IPS-18a (cell line): ENCODE measurements around the gene CBFA2T2.
A peak's percentile ranks its signal among the peaks of the same experiment; 100 is the strongest.
"Not testable (repeated sequence)": the region's sequence is repeated elsewhere in the genome, so short reads cannot be mapped to it uniquely, and the experiment has no call there.

ENCODE experiments used
- H3K27ac ChIP-seq: one replicate; pipeline ENCODE4 v1.5.1; 2013; ENCODE audit warnings: low read length
- H3K27me3 ChIP-seq: one replicate; pipeline ENCODE4 v1.6.1; 2013; ENCODE audit warnings: mild to moderate bottlenecking, low read length; ENCODE audit not compliant: control insufficient read depth, insufficient read depth
- H3K36me3 ChIP-seq: one replicate; pipeline ENCODE4 v1.6.1; 2013; ENCODE audit warnings: low read depth, low read length; ENCODE audit not compliant: control insufficient read depth
- H3K4me1 ChIP-seq: one replicate; pipeline ENCODE4 v1.6.1; 2013; ENCODE audit warnings: low read depth, low read length; ENCODE audit not compliant: control insufficient read depth
- H3K4me3 ChIP-seq: one replicate; pipeline ENCODE4 v1.5.1; 2013; ENCODE audit warnings: low read length
- H3K9ac ChIP-seq: one replicate; pipeline ENCODE4 v1.6.1; 2013; ENCODE audit warnings: mild to moderate bottlenecking, low read length, moderate library complexity
- H3K9me3 ChIP-seq: one replicate; pipeline ENCODE4 v1.6.1; 2013; ENCODE audit warnings: low read depth, low read length; ENCODE audit not compliant: control insufficient read depth

CBFA2T2 gene

GRCh38 chr20:33490023-33490933, at the start of gene CBFA2T2:
CBFA2T2 (plus strand) TSS chr20:33490096; CDS start chr20:33490268, 172 bp downstream.
- Histone ChIP-seq H3K9me3 (no peaks in the 10 kb centered on the region), H3K9ac (peak within 1 kb of the TSS; percentile 61), H3K4me3 (peak within 1 kb of the TSS; percentile 86), H3K27me3 (no peaks in the 10 kb centered on the region), H3K4me1 (no peaks in the 10 kb centered on the region), H3K36me3 (no peaks in the 10 kb centered on the region), H3K27ac (no peak within 1 kb of the TSS)

DNA sequence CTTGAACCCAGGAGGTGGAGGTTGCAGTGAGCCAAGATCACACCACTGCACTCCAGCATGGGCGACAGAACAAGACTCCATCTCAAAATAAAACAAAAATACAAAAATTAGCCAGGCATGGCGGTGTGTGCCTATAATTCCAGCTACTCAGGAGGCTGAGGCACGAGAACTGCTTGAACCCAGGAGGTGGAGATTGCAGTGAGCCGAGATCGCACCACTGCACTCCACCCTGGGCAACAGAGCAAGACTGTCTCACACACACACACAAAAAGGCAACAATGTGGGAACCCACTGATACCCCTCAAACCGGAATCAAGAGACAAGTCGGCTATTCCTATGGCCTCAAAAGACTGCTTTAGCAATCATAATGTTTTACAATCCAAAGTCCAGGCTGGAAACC, 49.3 kb upstream of the CBFA2T2 start:
- H3K27ac ChIP-seq, H3K9me3 ChIP-seq, H3K9ac ChIP-seq, H3K4me3 ChIP-seq, H3K4me1 ChIP-seq, H3K36me3 ChIP-seq: not testable (repeated sequence)
- peaks cover 20% of the 10 kb centered on the region for H3K27me3 ChIP-seq

GRCh38 chr20:33441142-33441955, 48.5 kb upstream of the CBFA2T2 start:
- Histone ChIP-seq H3K27ac (no peak overlapping the region), H3K9ac (no peak overlapping the region), H3K27me3 (peaks cover 24% of the 10 kb centered on the region), H3K4me3 (no peak overlapping the region), H3K36me3 (no peaks in the 10 kb centered on the region), H3K9me3 (no peaks in the 10 kb centered on the region), H3K4me1 (peaks cover 7% of the 10 kb centered on the region)

DNA sequence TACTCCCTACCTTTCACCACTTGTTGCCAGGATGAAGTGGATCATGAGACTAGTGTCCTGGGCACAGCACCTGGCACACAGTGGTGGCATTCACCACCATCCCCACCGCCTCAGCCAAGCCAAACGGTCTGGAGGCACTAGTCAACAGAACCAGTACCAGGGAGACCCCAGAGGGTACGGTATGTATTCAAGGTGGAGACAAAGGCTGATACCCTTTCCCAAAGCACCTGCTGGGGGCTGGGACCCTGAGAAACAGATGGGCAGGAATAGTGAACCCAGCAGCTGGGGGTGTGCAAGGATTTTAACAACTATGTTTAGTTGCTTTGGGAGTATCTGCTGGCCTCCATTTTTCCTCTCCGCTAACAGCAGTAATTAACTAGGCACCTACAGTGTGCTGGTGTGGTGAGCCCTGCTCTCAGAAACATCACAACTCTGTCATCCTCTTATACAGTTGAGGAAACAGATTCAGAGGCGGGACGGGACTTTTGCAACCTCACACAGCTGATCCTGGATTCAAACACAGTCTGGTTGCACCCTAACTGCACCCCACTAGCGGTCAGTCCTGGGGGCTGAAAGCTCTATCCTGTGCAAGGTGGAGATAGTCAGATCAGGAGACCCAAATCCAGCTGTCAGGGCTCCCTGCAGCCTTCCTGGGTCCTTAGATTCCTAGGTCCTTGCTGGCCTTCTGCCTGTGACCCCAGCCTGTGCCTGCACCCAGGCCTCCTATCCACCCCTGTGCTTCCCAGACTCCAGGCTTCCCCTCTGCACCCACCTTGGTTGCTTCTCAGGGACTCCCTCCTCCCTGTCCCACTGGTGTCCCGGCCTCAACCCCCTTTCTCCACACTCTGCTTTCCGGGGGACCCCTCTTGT, 47.5 kb upstream of the CBFA2T2 start:
- no peak overlapping the region for H3K27ac ChIP-seq
- peaks cover 7% of the 10 kb centered on the region for H3K4me1 ChIP-seq
- H3K9me3 ChIP-seq: no peaks in the 10 kb centered on the region
- H3K9ac ChIP-seq: no peak overlapping the region
- H3K4me3 ChIP-seq: peak overlapping the region; percentile 74
- H3K36me3 ChIP-seq: no peaks in the 10 kb centered on the region
- peaks cover 24% of the 10 kb centered on the region for H3K27me3 ChIP-seq

GRCh38 chr20:33443006-33443511, 46.8 kb upstream of the CBFA2T2 start:
- H3K27me3 ChIP-seq: peaks cover 24% of the 10 kb centered on the region
- no peak overlapping the region for H3K27ac ChIP-seq
- no peaks in the 10 kb centered on the region for H3K36me3 ChIP-seq
- H3K4me3 ChIP-seq: peak overlapping the region; percentile 74
- H3K4me1 ChIP-seq: peaks cover 7% of the 10 kb centered on the region
- no peak overlapping the region for H3K9ac ChIP-seq
- no peaks in the 10 kb centered on the region for H3K9me3 ChIP-seq

- Histone ChIP-seq H3K9ac (no peak within 1 kb of the TSS), H3K27ac (no peak within 1 kb of the TSS), H3K27me3 (peaks cover 24% of the 10 kb centered on the region), H3K36me3 (no peaks in the 10 kb centered on the region), H3K4me1 (peaks cover 7% of the 10 kb centered on the region), H3K4me3 (peak within 1 kb of the TSS; percentile 74), H3K9me3 (no peaks in the 10 kb centered on the region)
These were observed 46.2 kb upstream of the CBFA2T2 start, which contains the start of gene SNTA1 for GRCh38 chr20:33443512-33444239. SNTA1 (minus strand) TSS chr20:33443763; CDS start chr20:33443620, 143 bp downstream.

DNA sequence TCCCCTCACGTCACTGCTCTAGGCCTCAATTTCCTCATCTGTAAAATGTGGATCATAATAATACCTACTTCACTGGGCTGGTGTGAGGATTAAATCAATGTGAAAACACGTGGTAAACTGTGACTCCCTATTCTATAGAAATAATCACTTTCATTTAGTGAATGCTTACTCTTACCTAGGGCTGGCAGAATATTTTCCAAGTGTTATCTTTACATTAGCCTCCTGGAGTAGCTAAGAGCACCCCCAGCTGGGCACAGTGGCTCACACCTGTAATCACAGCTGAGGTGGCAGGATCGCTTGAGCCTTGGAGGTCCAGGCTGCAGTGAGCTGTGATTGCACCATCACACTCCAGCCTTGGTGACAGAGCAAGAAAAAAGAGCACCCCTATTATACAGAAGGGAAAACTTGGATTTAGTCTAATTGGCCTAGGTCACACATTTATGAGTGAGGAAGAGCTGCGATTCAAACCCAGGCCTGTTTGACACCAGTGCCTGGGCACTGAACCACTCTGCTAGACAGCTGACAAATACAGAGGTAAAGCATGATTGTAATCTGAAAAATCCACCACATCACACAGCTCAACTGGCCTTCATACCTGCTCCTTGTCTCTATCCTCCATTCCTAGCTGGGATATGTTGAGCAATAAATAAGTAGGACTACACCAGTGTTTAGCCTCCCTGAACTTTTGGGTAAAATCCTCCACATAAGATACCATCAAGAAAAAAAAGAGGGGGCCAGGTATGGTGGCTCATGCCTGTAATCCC, 44.9 kb upstream of the CBFA2T2 start:
- H3K4me1 ChIP-seq: peaks cover 7% of the 10 kb centered on the region
- no peak overlapping the region for H3K27ac ChIP-seq

DNA sequence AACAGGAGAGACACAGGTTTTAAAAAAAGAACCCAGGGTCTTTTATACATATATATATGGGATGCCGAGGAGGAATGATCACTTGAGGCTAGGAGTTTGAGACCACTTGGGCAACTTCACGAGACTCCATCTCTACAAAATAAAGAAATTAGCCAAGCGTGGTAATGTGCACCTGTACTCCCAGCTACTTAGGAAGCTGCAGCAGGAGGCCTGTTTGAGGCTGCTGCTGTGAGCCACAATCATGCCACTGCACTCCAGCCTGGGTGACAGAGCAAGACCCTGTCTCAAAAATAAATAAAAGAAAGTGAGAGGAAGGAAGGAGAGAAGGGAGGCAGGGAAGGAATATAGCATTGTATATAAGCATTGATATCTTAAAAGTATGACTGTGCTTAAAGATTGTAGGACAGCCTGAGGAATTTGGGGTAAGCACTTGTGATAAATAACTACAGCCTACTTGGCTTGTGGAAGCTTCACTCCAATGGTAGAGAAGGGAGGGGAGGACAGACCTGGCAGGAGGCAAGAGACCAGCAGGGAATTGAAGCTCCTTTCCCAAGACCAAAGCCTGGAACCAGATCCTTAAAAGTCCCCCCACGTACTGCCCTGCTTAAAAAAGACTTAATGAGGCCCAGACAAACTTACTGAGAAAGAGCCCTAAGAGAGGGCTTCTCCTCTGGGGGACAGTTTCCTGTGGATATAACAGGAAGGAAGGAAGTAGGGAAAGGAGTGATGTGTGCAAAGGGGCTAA, 43.8 kb upstream of the CBFA2T2 start:
- Histone ChIP-seq H3K4me3 (no peak overlapping the region), H3K36me3 (no peaks in the 10 kb centered on the region), H3K4me1 (peaks cover 7% of the 10 kb centered on the region), H3K27me3 (peaks cover 24% of the 10 kb centered on the region), H3K9ac (no peak overlapping the region), H3K27ac (no peak overlapping the region), H3K9me3 (no peaks in the 10 kb centered on the region)

More for the DNA sequence above, 44.9 kb upstream of the CBFA2T2 start:
- Histone ChIP-seq H3K27me3 (peaks cover 24% of the 10 kb centered on the region), H3K9me3 (no peaks in the 10 kb centered on the region), H3K36me3 (no peaks in the 10 kb centered on the region), H3K4me3 (peak overlapping the region; percentile 74), H3K9ac (no peak overlapping the region)

- Histone ChIP-seq H3K36me3 (no peaks in the 10 kb centered on the region), H3K4me3 (no peak overlapping the region), H3K27ac (no peak overlapping the region), H3K9me3 (no peaks in the 10 kb centered on the region), H3K9ac (no peak overlapping the region), H3K4me1 (no peaks in the 10 kb centered on the region), H3K27me3 (peaks cover 3% of the 10 kb centered on the region)
These were observed 39.0 kb upstream of the CBFA2T2 start for GRCh38 chr20:33450867-33451266.
